Islet precursor cell (in vitro differentiated cells): Measurements from ENCODE around the gene XPO6.
"Not testable (repeated sequence)": the region's sequence is repeated elsewhere in the genome, so short reads cannot be mapped to it uniquely, and the experiment has no call there.

ENCODE experiments used
- DNase-seq: peaks from one replicate; pipeline ENCODE4 v3.0.0-alpha.2; 2018

XPO6 gene, protein sequence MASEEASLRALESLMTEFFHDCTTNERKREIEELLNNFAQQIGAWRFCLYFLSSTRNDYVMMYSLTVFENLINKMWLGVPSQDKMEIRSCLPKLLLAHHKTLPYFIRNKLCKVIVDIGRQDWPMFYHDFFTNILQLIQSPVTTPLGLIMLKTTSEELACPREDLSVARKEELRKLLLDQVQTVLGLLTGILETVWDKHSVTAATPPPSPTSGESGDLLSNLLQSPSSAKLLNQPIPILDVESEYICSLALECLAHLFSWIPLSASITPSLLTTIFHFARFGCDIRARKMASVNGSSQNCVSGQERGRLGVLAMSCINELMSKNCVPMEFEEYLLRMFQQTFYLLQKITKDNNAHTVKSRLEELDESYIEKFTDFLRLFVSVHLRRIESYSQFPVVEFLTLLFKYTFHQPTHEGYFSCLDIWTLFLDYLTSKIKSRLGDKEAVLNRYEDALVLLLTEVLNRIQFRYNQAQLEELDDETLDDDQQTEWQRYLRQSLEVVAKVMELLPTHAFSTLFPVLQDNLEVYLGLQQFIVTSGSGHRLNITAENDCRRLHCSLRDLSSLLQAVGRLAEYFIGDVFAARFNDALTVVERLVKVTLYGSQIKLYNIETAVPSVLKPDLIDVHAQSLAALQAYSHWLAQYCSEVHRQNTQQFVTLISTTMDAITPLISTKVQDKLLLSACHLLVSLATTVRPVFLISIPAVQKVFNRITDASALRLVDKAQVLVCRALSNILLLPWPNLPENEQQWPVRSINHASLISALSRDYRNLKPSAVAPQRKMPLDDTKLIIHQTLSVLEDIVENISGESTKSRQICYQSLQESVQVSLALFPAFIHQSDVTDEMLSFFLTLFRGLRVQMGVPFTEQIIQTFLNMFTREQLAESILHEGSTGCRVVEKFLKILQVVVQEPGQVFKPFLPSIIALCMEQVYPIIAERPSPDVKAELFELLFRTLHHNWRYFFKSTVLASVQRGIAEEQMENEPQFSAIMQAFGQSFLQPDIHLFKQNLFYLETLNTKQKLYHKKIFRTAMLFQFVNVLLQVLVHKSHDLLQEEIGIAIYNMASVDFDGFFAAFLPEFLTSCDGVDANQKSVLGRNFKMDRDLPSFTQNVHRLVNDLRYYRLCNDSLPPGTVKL

DNA sequence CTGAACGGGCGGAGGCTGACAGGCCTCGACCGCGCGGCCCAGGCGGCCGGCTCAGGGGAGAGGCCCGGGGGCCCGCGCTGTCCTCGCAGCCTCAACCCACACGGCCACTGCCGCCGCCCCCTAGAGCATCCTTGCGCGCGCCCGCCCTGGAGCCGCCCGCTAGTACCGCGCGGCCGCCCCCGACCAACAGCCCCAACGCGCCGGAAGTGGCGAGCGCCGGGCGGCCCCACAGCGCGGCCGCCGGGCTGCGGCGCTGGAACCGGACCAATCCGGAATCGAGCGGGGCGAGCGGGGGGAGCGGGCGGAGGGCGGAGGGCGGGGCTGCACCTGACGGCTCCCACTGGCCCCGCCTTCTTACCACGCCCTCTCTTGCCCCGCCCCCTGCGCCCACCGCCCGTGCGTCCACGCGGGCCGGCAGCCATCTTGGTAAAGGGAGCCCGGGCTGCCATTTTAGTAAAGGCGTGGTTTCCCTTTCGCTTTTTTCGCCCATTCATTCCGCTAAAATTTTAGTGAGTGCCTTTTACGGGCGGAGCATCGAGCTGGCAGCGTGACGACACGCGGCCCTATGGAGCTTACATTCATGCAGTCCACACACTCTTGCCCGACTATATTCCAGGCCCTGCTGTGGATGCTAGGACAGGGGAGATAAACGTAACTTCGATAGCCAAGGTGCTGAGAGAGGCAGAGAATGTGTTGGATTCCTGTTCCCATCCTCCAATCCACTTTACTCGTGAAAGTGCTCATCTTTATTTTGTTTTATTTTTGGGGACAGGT is at the start of gene XPO6:
TSS of gene XPO6 (minus strand) at position 208 of the 774 bp plus-strand sequence. CDS start 597 bp downstream, outside the sequence.
- DNase-seq = peak; percentile 96

DNA sequence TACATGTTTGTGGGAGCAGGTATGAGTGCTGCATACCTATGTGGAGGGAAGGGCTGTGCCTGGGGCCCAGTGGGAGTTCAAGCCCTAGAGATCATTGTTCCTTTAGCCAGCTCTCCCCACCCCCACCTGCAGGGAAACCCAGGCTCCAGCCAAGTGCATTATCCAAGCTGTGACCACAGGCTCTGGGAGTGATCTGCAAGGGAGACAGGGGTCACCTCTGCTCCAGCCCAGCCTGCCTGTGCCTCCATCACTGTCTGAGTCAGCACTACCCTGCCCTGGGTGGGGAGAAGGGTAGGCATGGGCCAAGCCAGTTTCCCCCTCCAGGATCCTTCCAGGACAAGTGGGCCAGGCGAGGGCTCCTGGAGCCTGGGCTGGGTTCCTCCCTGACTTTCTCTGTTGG is 48.4 kb upstream of the XPO6 start:
- peak; percentile 59 for DNase-seq

DNA sequence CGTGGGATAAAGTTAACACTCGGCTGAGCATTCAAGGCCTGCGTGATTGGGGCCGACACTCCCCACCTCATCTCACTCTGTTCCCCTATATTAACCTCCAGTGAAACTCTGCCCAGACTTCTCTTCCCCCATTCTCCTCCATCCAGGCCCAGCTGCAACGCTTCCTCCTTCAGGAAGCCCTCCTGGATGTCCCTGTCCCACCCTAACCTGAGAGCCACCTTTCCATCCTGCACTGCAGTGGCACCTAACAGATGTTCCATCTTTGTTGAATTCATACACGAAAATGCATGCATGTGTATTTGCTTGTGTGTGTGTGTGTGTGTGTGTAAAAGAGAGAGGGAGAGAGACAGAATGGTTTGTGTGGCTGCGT is 48.0 kb upstream of the XPO6 start:
- no peak for DNase-seq

DNA sequence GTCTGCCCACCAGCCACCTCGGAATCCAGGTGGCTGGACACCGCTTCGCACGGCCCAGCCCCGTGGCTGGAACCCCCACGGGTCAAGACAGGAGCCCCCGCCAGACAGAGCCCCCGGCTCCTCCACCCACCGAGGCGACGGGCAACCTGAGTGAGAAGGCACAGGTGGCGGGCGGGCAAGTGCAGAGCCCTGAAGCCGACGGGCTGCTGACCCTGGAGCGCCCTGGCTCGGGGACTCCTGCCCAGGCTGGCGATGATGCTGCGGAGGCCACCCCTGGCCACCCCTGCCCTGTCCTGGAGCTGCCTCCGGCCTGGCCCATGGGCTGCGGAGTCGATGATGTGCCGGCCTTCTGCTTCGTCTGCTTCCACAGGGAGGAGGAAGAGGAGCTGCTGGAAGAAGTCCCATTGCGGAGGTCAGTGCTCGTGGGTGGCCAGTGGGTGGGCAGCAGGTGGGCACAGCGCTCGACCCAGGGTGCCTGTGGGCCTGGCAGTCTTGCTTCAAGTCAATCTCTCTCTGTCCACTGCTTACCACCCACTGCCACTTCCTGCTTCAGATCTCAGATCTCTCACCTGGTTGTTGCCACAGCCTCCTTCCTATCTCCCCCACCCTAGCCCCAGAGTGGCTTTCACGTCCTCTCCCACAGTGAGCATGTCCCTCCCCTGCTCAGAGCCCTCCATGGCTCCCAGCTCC is 47.5 kb upstream of the XPO6 start:
- DNase-seq = peak; percentile 47

DNA sequence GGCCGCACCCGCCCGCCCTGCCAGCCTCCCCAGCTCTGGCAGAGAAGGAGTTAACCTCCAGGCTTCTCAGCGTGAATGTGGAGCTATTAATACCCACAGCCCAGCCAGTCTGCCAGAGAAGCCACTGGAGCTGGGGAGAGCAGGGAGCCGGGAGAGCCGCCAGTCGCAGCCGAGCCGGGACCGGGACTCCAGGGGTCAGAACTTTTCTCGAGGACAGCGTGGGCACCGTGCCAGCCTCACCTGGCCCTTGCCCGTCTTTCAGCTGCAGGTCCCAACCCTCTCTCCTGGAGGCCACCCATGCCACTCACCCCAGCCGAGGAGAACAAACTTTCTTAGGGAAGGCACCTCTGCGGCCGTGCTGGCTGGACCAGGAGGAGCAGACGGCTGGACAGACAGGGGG is 46.8 kb upstream of the XPO6 start:
- DNase-seq = peak; percentile 55

DNA sequence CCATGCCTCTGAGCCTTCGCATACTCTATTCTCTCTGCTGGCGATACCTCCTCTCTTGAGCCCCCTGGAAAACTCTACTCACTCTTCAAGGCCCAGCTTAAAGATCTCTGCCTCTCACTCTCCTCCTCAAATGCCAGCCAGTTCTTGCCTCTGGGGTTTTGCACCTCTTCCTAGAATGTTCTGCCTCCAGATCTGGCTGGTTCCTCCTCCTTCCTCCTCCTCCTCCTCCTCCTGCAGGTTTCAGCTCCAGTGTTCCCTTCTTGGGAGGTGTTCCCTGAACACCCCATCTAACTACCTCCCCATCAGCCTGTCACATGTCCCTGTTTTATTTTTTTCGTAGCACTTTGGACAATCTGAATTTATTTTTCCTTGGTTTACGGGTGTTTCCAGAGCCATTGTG is 45.5 kb upstream of the XPO6 start:
- DNase-seq = no peak

DNA sequence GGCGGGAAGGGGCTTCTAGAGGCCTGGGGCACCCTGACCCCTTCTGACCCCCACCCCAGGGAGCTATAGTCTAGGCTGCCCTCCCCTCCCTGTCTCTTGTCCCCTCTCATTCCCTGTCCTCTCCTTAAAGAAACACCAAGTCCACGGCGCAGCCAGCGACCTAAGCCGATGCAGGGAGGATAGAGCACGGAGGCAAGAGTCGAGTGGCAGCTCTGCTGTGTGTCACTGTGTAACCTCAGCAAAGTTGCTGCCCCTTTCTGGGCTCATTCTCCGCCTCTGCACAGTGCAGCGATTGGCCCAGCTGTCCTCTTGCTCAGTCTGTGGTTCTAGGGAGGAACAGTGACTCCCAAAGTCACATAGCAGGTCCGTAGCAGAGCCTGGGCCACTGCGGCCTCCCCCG is 44.1 kb upstream of the XPO6 start:
- DNase-seq = no peak

DNA sequence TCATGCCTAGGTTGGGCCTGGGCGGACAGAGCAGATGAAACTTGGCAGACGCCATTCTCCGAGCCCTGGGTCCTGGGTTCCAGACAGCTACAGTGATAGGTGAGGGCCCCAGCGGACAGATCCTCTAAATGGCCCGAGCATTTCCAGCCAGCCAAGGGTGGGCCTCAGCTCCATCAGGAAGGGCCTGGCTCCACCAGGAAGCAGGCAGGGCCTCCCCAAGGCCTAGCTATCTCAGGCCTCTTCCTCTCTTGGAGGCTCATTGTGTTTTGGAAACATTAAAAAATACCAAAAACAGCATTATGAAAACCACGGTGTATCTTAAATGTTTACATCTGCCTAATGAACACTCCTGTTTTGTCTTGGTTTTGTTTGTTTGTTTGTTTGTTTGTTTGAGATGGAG is 42.4 kb upstream of the XPO6 start:
- DNase-seq = no peak

DNA sequence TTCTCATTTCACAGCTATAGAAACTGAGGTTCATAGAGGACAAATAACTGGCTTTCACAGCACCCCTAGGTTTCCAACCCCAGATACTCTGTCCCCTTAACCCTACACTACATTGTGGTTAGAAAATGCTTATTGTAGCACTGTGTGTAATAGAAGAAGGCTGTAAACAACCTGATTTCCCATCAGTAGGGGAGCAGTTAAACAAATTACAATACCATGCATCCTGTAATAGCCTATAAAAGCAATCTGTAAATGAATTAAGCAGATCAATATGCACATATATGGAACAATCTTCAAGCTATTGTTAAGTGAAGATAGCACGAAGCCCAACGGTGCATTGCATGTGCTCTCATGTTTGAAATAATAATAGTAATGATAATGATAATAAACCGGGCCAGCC is 39.2 kb upstream of the XPO6 start:
- no peak for DNase-seq

DNA sequence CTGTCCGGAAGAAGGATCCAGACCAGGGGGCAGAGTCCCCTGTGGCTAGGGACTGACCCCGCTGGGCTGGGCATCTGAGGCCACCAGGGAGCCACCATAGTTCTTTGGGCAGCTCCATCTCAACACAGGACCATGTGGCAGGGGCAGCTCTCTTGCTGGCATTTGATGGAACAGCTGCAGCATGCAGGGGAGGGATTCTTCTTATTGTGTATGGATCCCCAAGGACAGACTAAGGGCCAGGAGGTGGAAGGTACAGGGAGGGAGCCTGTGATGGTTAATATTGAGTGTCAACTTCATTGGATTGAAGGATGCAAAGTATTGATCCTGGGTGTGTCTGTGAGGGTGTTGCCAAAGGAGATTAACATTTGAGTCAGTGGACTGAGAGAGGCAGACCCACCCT is 37.7 kb upstream of the XPO6 start:
- DNase-seq = not testable (repeated sequence)

DNA sequence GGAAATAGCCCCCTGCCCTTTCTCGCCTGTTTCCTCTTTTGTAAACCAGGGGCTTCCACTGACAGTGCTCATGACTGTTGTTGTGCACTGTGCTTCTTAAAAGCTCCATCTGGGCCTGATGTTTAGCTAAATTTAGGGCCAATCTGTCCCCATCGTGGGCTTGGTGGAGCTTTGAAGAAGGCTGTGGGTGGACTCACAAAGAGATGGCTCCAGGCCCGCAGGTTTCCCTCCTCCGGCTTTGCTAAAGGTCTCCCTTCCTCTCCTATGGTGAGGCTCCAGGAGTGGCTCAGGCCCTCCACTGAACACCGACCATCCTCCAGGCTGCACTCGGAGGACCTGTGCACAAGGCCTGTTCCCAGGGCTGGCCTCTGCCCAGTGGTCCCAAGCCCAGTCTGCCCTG is 30.2 kb upstream of the XPO6 start:
- DNase-seq = no peak

DNA sequence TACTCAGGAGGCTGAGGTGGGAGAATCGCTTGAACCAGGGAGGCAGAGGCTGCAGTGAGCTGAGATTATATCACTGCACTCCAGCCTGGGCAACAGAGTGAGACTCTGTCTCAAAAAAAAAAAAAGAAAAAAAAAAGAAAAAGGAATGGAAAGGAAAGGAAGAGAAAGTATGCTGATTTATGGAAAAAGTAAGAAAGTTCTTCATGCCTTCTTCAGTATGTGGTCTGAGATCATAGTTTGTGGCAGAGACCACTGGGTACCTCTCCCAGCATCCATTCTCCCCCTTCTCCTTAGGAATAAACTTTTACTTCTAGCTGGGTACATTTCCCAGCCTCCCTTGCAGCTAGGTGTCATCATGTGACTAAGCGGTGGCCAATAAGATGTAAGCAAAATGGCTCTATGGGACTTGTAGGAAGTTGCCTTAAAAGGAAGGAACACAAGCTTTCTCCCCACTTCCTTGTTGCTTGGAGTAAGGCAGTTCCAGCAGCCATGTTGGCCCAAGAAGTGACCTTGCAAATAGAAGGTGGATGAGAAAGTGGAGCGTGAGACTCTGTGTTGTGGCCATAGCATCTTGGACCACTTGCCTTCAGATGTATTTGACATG is 26.1 kb upstream of the XPO6 start:
- no peak for DNase-seq

DNA sequence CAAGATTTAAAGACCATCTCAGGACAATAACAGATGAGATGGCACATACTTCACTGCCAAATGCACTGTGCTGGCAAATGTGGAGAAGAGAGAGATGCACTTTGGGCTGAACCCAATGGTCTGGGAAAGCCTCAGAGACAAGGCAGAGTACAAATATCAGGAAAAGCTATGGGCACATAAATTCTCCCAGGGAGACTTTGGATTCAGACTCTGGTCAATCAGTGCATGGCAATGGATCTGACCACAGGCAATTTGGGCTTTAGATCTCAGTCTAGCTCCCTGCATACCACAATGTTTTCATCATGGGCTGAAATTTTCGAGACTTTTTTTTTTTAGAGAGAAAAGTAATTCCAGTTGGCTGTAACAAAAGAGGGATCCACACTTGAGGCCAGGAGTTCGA is 20.0 kb upstream of the XPO6 start:
- DNase-seq = no peak

DNA sequence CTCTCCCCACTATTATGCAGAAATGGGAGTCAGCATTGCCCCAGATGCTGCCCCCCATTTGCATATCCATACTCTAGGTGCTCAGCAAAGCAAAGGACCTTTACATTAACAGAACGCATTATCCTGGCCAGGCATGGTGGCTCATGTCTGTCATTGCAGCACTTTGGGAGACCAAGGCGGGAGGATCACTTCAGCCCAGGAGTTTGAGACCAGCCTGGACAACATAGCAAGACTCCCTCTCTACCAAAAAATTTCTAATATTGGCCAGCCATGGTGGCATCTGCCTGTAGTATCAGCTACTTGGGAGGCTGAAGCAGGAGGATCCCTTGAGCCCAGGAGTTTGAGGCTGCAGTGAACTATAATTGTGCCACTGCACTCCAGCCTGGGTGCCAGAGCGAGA is 12.1 kb upstream of the XPO6 start:
- not testable (repeated sequence) for DNase-seq

DNA sequence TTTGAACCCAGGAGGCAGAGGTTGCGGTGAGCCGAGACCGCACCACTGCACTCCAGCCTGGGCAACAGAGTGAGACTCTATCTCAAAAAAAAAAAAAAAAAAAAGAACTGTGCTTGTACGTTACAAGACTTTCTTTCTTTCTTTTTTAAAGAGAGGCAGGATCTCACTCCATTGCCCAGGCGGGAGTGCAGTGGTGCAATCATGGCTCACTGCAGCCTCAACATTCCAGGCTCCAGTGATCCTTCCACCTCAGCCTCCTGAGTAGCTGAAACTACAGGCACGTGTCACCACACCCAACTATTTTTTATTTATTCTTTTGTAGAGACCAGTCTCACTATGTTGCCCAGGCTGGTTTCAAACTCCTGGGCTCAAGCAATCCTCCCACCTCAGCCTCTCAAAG is 8.0 kb upstream of the XPO6 start:
- not testable (repeated sequence) for DNase-seq

DNA sequence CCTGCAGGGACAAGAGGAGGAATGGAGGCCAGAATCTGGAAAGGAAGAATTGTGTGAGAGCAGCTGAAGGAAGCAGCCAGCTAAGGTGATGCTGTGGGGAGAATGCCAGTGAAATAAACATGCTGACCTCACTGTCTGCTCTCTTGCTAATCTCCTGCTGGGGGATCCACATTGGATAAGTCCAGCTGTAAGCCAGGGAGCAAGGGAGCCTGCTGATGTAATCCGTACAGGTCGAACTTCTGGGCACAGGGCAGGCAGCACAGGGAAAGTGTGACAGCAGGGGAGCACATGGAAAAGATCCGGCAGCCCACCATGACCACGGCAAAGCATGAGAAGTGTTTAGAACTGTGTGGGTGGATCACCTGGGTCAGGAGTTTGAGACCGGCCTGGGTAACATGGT is 7.5 kb upstream of the XPO6 start:
- DNase-seq = no peak

DNA sequence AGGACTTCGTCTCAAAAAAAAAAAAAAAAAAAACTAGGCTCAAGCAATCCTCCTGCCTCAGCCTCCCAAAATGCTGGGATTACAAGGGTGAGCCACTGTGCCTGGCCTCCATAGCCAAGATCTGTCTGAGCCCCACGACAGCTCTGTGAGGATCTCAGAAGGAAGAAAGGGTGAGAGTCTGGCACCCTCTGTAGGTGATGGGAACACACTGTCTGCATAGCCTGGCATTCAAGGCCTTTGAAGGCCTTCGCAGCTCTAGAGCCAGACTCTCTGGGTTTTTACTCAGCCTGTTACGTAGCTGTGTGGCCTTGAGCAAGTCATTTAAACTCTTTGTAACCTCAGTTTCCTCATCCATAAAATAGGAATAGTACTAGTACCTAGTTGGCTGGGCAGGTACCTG is 6.3 kb upstream of the XPO6 start:
- DNase-seq = peak; percentile 64

DNA sequence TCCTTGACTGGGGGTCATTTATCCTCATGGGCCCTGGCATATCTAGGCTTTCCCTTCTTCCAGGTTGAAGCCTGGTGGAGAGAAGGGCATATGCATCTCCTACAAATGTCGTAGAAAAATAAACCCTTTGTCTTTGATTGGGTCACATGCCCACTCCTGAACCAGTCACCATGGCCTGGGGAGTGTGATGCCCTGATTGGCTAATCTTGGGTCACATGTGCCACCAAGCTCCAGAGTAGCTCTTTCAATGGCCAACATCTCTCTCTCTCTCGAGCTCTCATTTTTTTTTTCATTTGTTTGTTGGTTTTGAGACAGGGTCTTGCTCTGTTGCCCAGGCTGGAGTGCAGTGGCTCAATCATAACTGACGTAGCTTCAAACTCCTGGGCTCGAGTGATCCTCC is 5.6 kb upstream of the XPO6 start:
- no peak for DNase-seq

DNA sequence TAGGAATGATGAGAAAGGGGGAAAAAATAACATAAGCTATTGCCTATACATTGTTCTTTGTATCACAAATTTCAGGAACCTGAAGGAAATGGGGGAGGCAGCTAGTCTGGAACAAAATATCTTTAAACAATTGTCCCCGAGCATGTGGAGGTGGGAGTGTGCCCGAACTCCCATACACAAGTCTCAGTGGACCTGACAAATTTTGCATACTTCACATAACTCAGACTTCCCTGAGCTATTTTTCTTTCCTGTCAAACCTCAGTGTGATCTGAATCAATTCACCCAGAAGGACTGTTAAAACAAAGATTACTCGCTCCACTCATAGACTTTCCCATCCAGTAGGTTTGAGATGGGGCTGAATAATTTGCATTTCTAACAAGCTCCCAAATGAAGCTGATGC is 1.6 kb upstream of the XPO6 start:
- no peak for DNase-seq

DNA sequence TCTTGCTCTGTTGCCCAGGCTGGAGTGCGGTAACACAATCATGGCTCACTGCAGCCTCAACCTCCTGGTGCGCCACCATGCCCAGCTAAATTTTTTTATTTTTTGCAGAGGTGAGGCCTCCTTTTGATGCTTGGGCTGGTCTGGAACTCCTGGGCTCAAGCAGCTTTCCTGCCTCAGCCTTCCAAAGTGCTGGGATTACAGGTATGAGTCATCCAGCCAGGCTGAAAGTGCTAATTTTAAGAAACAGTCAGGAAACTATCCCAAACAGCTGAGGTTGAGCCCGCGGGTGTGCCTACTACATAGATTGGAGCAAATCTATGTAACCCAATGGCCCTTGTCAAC is 738 bp upstream of the XPO6 start:
- DNase-seq = peak; percentile 70

DNA sequence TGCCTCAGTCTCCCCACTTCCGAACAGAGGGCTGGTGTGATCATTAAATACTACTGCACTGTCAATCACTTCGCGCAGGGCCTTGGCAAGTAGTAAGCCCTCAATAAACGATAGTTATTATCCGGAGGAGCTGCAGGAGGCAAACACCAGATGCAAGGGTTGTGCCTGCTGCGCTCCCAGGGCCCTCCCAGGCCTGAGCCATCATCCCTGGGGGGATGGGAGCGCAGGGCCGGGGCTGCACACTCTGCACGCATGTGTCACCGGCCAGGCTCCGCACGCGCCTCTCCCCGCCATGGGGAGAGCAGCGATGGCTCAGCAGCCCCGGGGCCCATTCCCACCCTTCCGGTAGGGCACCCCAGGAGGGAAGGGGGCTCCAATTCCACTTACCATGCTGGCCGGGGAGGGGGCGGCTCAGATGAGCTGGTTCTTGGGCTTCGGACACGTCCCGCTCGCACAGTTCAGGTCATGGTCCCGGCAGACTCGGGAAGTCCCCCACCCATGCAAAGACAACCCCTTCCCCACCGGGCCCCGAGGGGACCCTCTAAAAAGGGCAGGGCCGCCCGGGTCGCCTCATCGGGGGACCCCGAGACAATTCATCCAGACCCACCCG is 681 bp downstream of the XPO6 start:
- DNase-seq = peak; percentile 83

DNA sequence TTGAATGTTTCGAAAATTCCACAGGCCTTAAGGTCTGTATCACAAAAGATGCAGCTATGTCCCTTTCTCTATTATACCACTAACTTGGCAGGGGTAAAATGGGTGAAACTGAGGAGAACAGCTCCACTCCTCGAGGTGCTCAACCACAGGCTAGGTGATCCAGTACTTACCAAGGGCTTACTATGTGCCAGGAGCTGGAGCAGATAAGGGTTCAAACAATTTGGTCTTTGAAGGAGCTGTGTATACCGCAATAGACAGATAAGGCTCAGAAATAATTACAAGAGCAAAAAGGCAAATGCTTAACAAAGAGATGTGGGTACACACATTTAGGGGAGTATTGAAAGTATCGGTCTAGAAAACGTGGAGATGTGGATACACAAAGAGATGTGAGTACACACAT is 1.5 kb downstream of the XPO6 start:
- DNase-seq = no peak
